MG63 (cell line): ENCODE results near the gene SYT5. TPM values are rescaled to one million over a fixed set of nuclear protein-coding genes. Genes with fewer than 3 reads are reported as not detected.

Experiments
- DNase-seq: peaks from one replicate; pipeline ENCODE4 v3.0.0-alpha.2; 2020
- H3K27me3 ChIP-seq: fragments of 250-450 bp; sonication (Bioruptor Pico); 2 replicates; pipeline ENCODE4 v1.5.1; 2020; ENCODE audit warnings: mild to moderate bottlenecking, moderate library complexity
- H3K36me3 ChIP-seq: fragments of 250-450 bp; sonication (Bioruptor Pico); 2 replicates; pipeline ENCODE4 v1.5.1; 2020; ENCODE audit warnings: mild to moderate bottlenecking, moderate library complexity
- H3K4me3 ChIP-seq: fragments of 250-450 bp; sonication (Bioruptor Pico); 2 replicates; pipeline ENCODE4 v1.5.1; 2020; ENCODE audit warnings: mild to moderate bottlenecking, moderate library complexity
- H3K9me3 ChIP-seq: fragments of 250-450 bp; sonication (Bioruptor Pico); 2 replicates; pipeline ENCODE4 v1.5.1; 2020; ENCODE audit warnings: mild to moderate bottlenecking, moderate library complexity
- total RNA-seq: library from RNA; depleted of rRNA; stranded (reverse); fragments of >200 nt; shearing (Covaris generic); gene quantifications from 2 replicates; pipeline ENCODE4 v1.2.3, GENCODE V29; 2014; ENCODE audit warnings: low replicate concordance; rRNA removed

Gene SYT5
- total RNA-seq, 1 experiment from 2014 or later: not detected

GRCh38 chr19:55136399-55137102 is 43.5 kb downstream of the SYT5 start:
- no peaks in the 10 kb centered on the region for H3K9me3 ChIP-seq
- no peak for DNase-seq
- no peaks in the 10 kb centered on the region for H3K36me3 ChIP-seq
- no peak overlapping the region for H3K4me3 ChIP-seq
- peaks cover 1% of the 10 kb centered on the region; the same call in 1 of the 2 replicates for H3K27me3 ChIP-seq

DNA sequence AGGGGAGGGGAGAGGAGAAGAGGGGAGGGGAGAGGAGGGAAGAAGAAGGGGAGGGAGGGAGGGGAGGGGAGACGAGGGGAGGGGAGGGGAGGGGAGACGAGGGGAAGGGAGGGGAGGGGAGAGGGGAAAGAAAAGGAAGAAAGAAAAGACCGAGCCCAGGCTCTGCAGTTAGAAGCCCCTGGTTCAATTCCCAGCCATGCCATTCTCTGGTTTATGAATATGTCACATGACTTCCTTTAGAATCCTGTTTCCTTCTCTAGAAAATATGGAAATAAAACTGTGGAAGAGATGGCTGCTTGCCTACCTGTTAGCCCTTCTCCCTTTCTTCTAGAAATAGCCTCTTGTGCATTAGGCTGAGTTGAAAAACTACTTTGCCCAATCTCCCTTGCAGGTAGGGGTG is 45.4 kb downstream of the SYT5 start:
- no peak for DNase-seq
- Histone ChIP-seq H3K9me3 (no peaks in the 10 kb centered on the region), H3K27me3 (peaks cover 5% of the 10 kb centered on the region; the same call in 1 of the 2 replicates), H3K36me3 (no peaks in the 10 kb centered on the region), H3K4me3 (no peak overlapping the region)

DNA sequence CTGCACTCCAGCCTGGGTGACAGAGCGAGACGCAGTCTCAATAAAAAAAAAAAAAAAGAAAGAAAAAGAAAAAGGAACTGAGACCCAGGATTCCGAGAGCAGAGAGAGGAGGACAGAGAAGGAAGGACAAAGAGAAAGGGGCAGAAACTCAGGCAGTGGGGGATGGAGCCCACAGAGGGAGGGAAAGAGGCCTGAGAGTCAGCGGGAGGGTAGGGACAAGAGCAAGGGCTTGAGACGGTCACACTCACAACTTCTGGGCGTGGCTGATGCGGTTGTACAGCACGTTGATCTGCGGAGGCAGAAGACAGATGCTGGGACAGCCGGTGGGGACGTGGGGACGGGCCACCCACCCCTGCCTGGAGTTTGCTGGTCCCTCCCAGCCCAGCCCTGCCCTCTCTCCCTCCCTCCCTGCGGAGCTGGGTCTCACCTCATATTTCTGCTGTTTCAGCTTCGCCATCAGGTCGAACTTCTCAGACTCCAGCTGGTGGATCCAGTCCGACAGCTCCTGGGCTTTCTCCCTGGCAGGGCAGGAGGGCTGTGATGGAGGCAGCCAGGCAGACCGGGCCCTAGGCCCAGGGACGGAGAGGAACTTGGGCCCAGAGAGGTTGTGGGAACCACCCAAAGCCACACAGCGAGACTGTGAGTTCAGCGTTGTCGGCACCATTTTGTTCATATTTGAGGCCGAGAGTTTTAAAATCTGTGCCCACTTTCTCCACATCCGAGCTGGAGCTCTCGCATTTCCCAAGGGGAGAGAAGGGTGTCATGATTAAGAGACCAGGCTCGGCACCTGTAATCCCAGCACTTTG is 46.2 kb downstream of the SYT5 start:
- Histone ChIP-seq H3K9me3 (no peaks in the 10 kb centered on the region), H3K27me3 (peaks cover 5% of the 10 kb centered on the region; the same call in 1 of the 2 replicates), H3K36me3 (no peaks in the 10 kb centered on the region), H3K4me3 (no peak overlapping the region)
- DNase-seq: no peak

DNA sequence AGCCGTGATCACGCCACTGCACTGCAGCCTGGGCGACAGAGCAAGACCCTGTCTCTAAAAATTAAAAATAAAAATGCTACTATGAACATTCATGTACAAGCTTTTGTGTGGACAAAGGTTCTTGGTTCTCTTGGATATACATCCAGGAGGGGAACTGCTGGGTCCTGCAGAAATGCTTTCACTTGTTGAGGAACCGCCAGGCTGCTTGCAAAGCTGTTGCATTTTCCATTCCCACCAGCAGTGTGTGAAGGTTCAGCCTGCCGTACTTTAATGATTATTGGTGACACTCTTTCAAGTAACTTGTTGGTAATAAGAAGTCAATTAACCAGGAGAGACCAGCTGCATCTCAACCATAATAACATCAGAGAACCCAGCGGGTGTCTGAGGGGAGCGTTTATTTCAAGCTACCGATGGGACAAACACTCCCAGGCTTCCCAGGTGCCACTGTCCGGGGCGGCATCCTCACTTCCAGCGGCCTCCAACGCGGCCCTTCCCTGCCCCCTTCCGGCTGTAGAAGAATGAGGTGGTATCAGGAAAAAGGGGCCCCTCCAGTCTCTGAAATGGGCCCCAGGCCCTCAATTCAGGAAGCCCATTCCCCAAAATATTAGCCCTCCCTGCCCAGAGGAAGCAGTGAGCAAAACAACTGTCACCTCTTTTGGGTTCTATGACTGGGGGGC is 47.5 kb downstream of the SYT5 start:
- Histone ChIP-seq H3K4me3 (no peak overlapping the region), H3K27me3 (peaks cover 5% of the 10 kb centered on the region; the same call in 1 of the 2 replicates), H3K9me3 (no peaks in the 10 kb centered on the region), H3K36me3 (no peaks in the 10 kb centered on the region)
- DNase-seq: no peak

DNA sequence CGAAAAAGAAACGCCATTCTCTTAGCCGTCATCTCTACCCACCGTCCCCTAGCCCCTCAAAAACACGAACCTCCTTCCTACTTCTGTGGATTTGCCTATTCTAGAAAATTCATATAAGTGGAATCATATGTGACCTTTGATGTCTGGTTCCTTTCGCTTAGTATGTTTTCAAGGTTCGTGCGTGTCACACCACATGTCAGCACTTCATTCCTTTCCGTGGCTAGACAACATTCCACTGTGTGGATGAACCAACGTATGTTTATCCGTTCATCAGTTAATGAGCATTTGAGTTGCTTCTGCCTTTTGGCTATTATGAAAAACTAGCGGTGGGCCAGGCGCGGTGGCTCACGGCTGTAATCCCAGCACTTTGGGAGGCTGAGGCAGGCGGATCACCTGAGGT is 48.7 kb downstream of the SYT5 start:
- peaks cover 5% of the 10 kb centered on the region; the same call in 1 of the 2 replicates for H3K27me3 ChIP-seq
- H3K36me3 ChIP-seq: no peaks in the 10 kb centered on the region
- DNase-seq: no peak
- no peak overlapping the region for H3K4me3 ChIP-seq
- H3K9me3 ChIP-seq: no peaks in the 10 kb centered on the region

Other genes starting within 250 kb of the SYT5 start
- gene NLRP7, start 232.8 kb downstream of the SYT5 start, total RNA-seq: not detected in 2 replicates
- not detected in 2 replicates for gene NLRP2, start 213.9 kb downstream of the SYT5 start, total RNA-seq
- gene GP6, start 142.0 kb downstream of the SYT5 start, total RNA-seq: not detected in 2 replicates
- 17.9 and 23.8 TPM in 2 replicates for gene RDH13, start 117.1 kb downstream of the SYT5 start, total RNA-seq
- gene EPS8L1, start 104.4 kb downstream of the SYT5 start, total RNA-seq: 1.1 TPM in 1 of 2 replicates, not detected in the other
- gene PPP1R12C, start 62.7 kb downstream of the SYT5 start, total RNA-seq: 76.0 and 81.1 TPM in 2 replicates
- gene TNNT1, start 31.1 kb downstream of the SYT5 start, total RNA-seq: 1.7 TPM in 1 of 2 replicates, not detected in the other
- gene TNNI3, start 22.6 kb downstream of the SYT5 start, total RNA-seq: not detected in 2 replicates
- 2.7 TPM in 1 of 2 replicates, not detected in the other for gene DNAAF3, start 13.7 kb downstream of the SYT5 start, total RNA-seq
- 3.9 and 11.8 TPM in 2 replicates for gene PTPRH, start 29.2 kb upstream of the SYT5 start, total RNA-seq
- gene TMEM86B, start 48.5 kb upstream of the SYT5 start, total RNA-seq: 0.16 TPM in 1 of 2 replicates, not detected in the other
- gene PPP6R1, start 78.7 kb upstream of the SYT5 start, total RNA-seq: 59.5 and 102 TPM in 2 replicates
- gene HSPBP1, start 99.8 kb upstream of the SYT5 start, total RNA-seq: 64.6 and 122 TPM in 2 replicates
- 0.89 TPM in 1 of 2 replicates, not detected in the other for gene BRSK1, start 103.7 kb upstream of the SYT5 start, total RNA-seq
- not detected in 2 replicates for gene TMEM150B, start 145.1 kb upstream of the SYT5 start, total RNA-seq
- gene KMT5C, start 159.6 kb upstream of the SYT5 start, total RNA-seq: 2.8 and 11.1 TPM in 2 replicates
- gene COX6B2, start 174.4 kb upstream of the SYT5 start, total RNA-seq: not detected in 2 replicates
- gene GARIN5B, start 183.0 kb upstream of the SYT5 start, total RNA-seq: not detected in 2 replicates
- gene IL11, start 190.2 kb upstream of the SYT5 start, total RNA-seq: 0.95 TPM in 1 of 2 replicates, not detected in the other
- gene TMEM190, start 196.5 kb upstream of the SYT5 start, total RNA-seq: not detected in 2 replicates
- 3.5 TPM in 1 of 2 replicates, not detected in the other for gene TMEM238, start 204.0 kb upstream of the SYT5 start, total RNA-seq
- 127 and 409 TPM in 2 replicates for gene RPL28, start 205.6 kb upstream of the SYT5 start, total RNA-seq
- 369 and 440 TPM in 2 replicates for gene UBE2S, start 227.5 kb upstream of the SYT5 start, total RNA-seq